A549 (cell line): ENCODE measurements around the gene LRIG1. TPM values are rescaled to one million over a fixed set of nuclear protein-coding genes. Genes with fewer than 3 reads are reported as not detected.

Experiments used
- ATAC-seq, 2 experiments: fragments of 200-7000 bp in 1 of 2; fragments of >200 bp in 1 of 2; cut with Nextera tagmentation in 1 of 2; cut with Tn5 transposase in 1 of 2; 3 replicates each; pipeline versions ENCODE4 v1.8.0 to v1.9.1; 2018 to 2020; ENCODE audit warnings: mild to moderate bottlenecking in 1 of 2, moderate library complexity in 1 of 2
- CTCF ChIA-PET: fragments of 300-600 bp; sonication (Branson Sonifier 250); formaldehyde crosslinking; extraction: SDS; loops from one replicate; lab custom pipeline; 2021; ENCODE audit warnings: antibody characterized with exemption, inconsistent platforms; lab: Yijun Ruan, JAX
- POLR2A ChIA-PET: fragments of 350-600 bp; formaldehyde crosslinking; extraction: SDS; loops from one replicate; lab custom pipeline; 2021; ENCODE audit warnings: antibody characterized with exemption, inconsistent platforms; lab: Yijun Ruan, JAX
- DNase-seq, 2 experiments: peaks; one replicate each; pipeline versions ENCODE4 v3.0.0 to v3.0.0-alpha.2; 2011 to 2016; ENCODE audit warnings: low read depth in 1 of 2, low spot score in 1 of 2
- FAIRE-seq: peaks from 2 replicates; lab custom pipeline; 2011; peaks lifted over from hg19 to GRCh38; lab: Jason Lieb, UNC
- H3K27ac ChIP-seq, 2 experiments: fragments of >200 bp; sonication (Bioruptor Twin); formaldehyde crosslinking; 3 replicates each; pipeline ENCODE4 v1.5.1; 2016 to 2017
- H3K4me1 ChIP-seq: fragments of >200 bp; sonication (Bioruptor Twin); formaldehyde crosslinking; 3 replicates; pipeline ENCODE4 v1.6.1; 2016
- H3K4me2 ChIP-seq: fragments of >200 bp; sonication (Bioruptor Twin); formaldehyde crosslinking; 3 replicates; pipeline ENCODE4 v1.6.1; 2016
- H3K4me3 ChIP-seq: fragments of >200 bp; sonication (Bioruptor Twin); formaldehyde crosslinking; 3 replicates; pipeline ENCODE4 v1.5.1; 2016
- H3K9me3 ChIP-seq: fragments of >200 bp; sonication (Bioruptor Twin); formaldehyde crosslinking; 3 replicates; pipeline ENCODE4 v1.6.1; 2016
- BCL3 ChIP-seq: fragments of >200 bp; sonication (Bioruptor Twin); formaldehyde crosslinking; IDR thresholded peaks from 3 replicates; pipeline ENCODE4 v1.6.1; 2016
- CBX2 ChIP-seq: fragments of 200-600 bp; sonication (generic); IDR thresholded peaks from 2 replicates; pipeline ENCODE4 v1.6.1; 2016; ENCODE audit warnings: low read depth, mild to moderate bottlenecking, borderline replicate concordance
- CHD2 ChIP-seq: fragments of 150-350 bp; IDR thresholded peaks from 2 replicates; pipeline ENCODE4 v1.6.1; 2014; ENCODE audit warnings: low read length; ENCODE audit not compliant: partially characterized antibody
- CHD4 ChIP-seq: fragments of 200-600 bp; sonication (generic); IDR thresholded peaks from 2 replicates; pipeline ENCODE4 v1.6.1; 2016; ENCODE audit warnings: antibody characterized with exemption, mild to moderate bottlenecking, borderline replicate concordance
- CTCF ChIP-seq: fragments of >200 bp; sonication (Bioruptor Twin); formaldehyde crosslinking; IDR thresholded peaks from 3 replicates; pipeline ENCODE4 v1.5.1; 2016
- EP300 ChIP-seq, 2 experiments: fragments of >200 bp; sonication (Bioruptor Twin); formaldehyde crosslinking; IDR thresholded peaks; 2 replicates in 1 of 2; 3 replicates in 1 of 2; pipeline ENCODE4 v1.6.1; 2016 to 2017
- FOSL2 ChIP-seq, 2 experiments: fragments of 450-650 bp in 1 of 2; fragments of >200 bp in 1 of 2; sonication (Bioruptor Twin) in 1 of 2; formaldehyde crosslinking; IDR thresholded peaks; 2 replicates each; pipeline versions ENCODE4 v1.5.0 to v1.6.1; 2016 to 2020; ENCODE audit warnings: mild to moderate bottlenecking in 1 of 2, moderate library complexity in 1 of 2
- HDAC2 ChIP-seq: fragments of 200-600 bp; sonication (generic); IDR thresholded peaks from 2 replicates; pipeline ENCODE4 v1.6.1; 2016
- HMGXB4 ChIP-seq: fragments of 250-450 bp; sonication (Bioruptor Pico); IDR thresholded peaks from 2 replicates; pipeline ENCODE4 v1.5.0; 2021; ENCODE audit warnings: mild to moderate bottlenecking, moderate library complexity, borderline replicate concordance
- HOXB5 ChIP-seq: fragments of 250-450 bp; sonication (Bioruptor Pico); IDR thresholded peaks from 2 replicates; pipeline ENCODE4 v1.5.0; 2020; ENCODE audit warnings: mild to moderate bottlenecking, moderate library complexity
- JUNB ChIP-seq: fragments of >200 bp; sonication (Bioruptor Twin); formaldehyde crosslinking; IDR thresholded peaks from 2 replicates; pipeline ENCODE4 v1.6.1; 2016
- MAX ChIP-seq: IDR thresholded peaks from 2 replicates; pipeline ENCODE4 v1.6.1; 2012
- MAZ ChIP-seq: fragments of 150-350 bp; IDR thresholded peaks from 2 replicates; pipeline ENCODE4 v1.6.1; 2014; ENCODE audit warnings: antibody characterized with exemption, low read depth, low read length, borderline replicate concordance
- PBX3 ChIP-seq: IDR thresholded peaks from 2 replicates; pipeline ENCODE4 v1.6.1; 2012
- POLR2A ChIP-seq: IDR thresholded peaks from 2 replicates; pipeline ENCODE4 v1.6.1; 2012; ENCODE audit warnings: mild to moderate bottlenecking, low read length
- RAD21 ChIP-seq, 2 experiments: fragments of >200 bp in 1 of 2; sonication (Bioruptor Twin) in 1 of 2; formaldehyde crosslinking in 1 of 2; IDR thresholded peaks in 1 of 2; conservative IDR thresholded peaks in 1 of 2; 2 replicates in 1 of 2; 3 replicates in 1 of 2; pipeline ENCODE4 v1.6.1; 2012 to 2018; ENCODE audit warnings: inconsistent platforms in 1 of 2
- RARB ChIP-seq: fragments of 250-450 bp; sonication (Bioruptor Pico); IDR thresholded peaks from 2 replicates; pipeline ENCODE4 v1.8.0; 2021; ENCODE audit warnings: mild to moderate bottlenecking, moderate library complexity
- RCOR1 ChIP-seq: fragments of 150-350 bp; IDR thresholded peaks from 2 replicates; pipeline ENCODE4 v1.6.1; 2014; ENCODE audit warnings: antibody characterized with exemption, low read length, low read depth
- RNF2 ChIP-seq: fragments of 200-600 bp; sonication (generic); IDR thresholded peaks from 2 replicates; pipeline ENCODE4 v1.6.1; 2016; ENCODE audit warnings: low read depth, mild to moderate bottlenecking, antibody characterized with exemption, moderate library complexity, borderline replicate concordance
- SREBF2 ChIP-seq: fragments of 450-650 bp; IDR thresholded peaks from 2 replicates; pipeline ENCODE4 v1.6.1; 2014; ENCODE audit warnings: mild to moderate bottlenecking, moderate library complexity
- ZNF302 ChIP-seq: fragments of 250-450 bp; sonication (Bioruptor Pico); IDR thresholded peaks from 2 replicates; pipeline ENCODE4 v1.9.0; 2021; ENCODE audit warnings: inconsistent platforms, mild to moderate bottlenecking, moderate library complexity
- WGBS: methylation state at CpG from one replicate; pipeline ENCODE4 v1.1.6; 2017; ENCODE audit errors: missing lambda C conversion rate; 5-methylcytosine and 5-hydroxymethylcytosine counted together
- polyA plus RNA-seq, 4 experiments: library from polyadenylated mRNA; depleted of rRNA in 3 of 4; stranded (reverse); fragments of >200 nt; fragmentation: RNase III in 1 of 4; extraction: RNeasy Plus Mini Kit Qiagen cat#74134 plus additional on column Dnase treatment in 1 of 4; gene quantifications; 2 replicates in 3 of 4; 3 replicates in 1 of 4; pipeline ENCODE4 v1.2.3, GENCODE V29; 2011 to 2017

LRIG1 gene
- polyA plus RNA-seq, 2 of the 4 experiments (the other 2 are of a cell fraction): 1.8 to 6.2 TPM

- POLR2A ChIA-PET: no interaction called here
- Histone ChIP-seq H3K9me3 (no peaks in the 10 kb centered on the region), H3K4me3 (no peak overlapping the region), H3K4me2 (no peak overlapping the region), H3K27ac (no peak overlapping the region), H3K4me1 (no peaks in the 10 kb centered on the region)
- 82% methylated on average over 2 of the region's 2 CpGs for WGBS
- CTCF ChIA-PET: interaction anchor here (1.0 kb wide), 1 partner anchor 82 kb away, joined by 3 read pairs; no protein-coding TSS in a partner anchor
- FAIRE-seq (no peak), DNase-seq (no peak), ATAC-seq (no peak)
- no peak for TF ChIP-seq MAX
- no peak for TF ChIP-seq HDAC2
- TF ChIP-seq MAZ: no peak
- TF ChIP-seq EP300 (IDR thresholded peaks at IDR 0.05): no peak
- TF ChIP-seq ZNF302 (CRISPR knock-in tag): no peak
- TF ChIP-seq HOXB5 (CRISPR knock-in tag): no peak
Measured at GRCh38 chr3:66489115-66489514, 11.7 kb downstream of the LRIG1 start.

- DNase-seq: no peak
- Histone ChIP-seq H3K4me3 (no peak overlapping the region), H3K4me2 (no peak overlapping the region), H3K27ac (no peak overlapping the region), H3K9me3 (no peaks in the 10 kb centered on the region), H3K4me1 (no peaks in the 10 kb centered on the region)
- POLR2A ChIA-PET: no interaction called here
- CTCF ChIA-PET: interaction anchor here (1.0 kb wide), 1 partner anchor 81 kb away, joined by 3 read pairs; no protein-coding TSS in a partner anchor
- WGBS: 91% methylated on average over 4 of the region's 4 CpGs
- TF ChIP-seq CHD4 (no peak), RARB (CRISPR knock-in tag) (no peak), FOSL2 (IDR thresholded peaks at IDR 0.05) (no peak), FOSL2 (CRISPR knock-in tag; IDR thresholded peaks at IDR 0.05) (no peak), RCOR1 (no peak), PBX3 (no peak), HOXB5 (CRISPR knock-in tag) (no peak), CHD2 (no peak), RAD21 (conservative IDR thresholded peaks at IDR 0.05 in 1 of 2, IDR thresholded peaks at IDR 0.05 in 1 of 2) (no peak), ZNF302 (CRISPR knock-in tag) (no peak), BCL3 (no peak), SREBF2 (no peak), RNF2 (no peak), HMGXB4 (no peak), JUNB (no peak), CBX2 (no peak), CTCF (no peak), POLR2A (no peak)
- FAIRE-seq: no peak
- no peak for ATAC-seq
Measured at GRCh38 chr3:66488492-66488891, 12.3 kb downstream of the LRIG1 start.
